Measurements from ENCODE around the gene PRKCZ.

PRKCZ gene

DNA sequence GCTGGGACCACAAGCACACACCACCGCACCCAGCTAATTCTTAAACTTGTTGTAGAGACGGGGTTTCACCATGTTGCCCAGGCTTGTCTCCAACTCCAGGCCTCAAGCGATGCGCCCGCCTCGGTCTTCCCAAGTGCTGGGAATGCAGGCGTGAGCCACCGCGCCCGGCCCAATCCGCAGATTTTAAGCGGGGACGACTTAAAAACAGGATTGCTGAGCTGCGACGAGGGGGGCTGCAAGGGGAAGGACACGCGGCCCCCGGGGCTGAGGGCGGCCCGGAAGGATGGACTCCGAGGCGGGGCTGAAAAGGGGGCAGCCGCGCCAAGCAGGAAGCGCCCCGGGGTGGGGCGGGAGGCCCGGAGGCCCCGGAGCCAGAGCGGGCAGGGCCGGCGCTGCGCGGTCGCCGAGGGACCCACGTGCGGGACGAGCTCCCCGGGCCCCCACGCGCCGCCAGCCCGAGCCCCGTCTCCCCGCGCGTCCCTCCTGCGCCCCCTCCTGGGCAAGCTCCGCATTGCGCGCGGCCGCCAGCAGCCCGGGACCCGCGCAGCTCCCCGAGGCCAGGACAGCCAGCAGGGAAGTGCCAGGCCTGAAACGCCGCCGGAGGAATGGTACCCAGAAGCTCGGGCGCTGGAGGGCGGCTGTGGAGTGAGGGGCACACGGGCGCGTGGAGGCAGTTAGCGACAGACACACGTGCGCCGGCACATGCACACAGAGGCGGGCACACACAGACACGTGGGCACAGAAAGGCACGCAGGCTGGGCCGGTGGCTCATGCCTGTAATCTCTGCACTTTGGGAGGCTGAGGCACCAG lies 5.5 kb upstream of the PRKCZ start:
- in situ Hi-C loops (cut with MboI; ENCODE audit: low sequenced_read_pairs), result no loop called here

- in situ Hi-C loops (cut with MboI; ENCODE audit: low sequenced_read_pairs), result no loop called here
Measured at GRCh38 chr1:2045468-2046173, 4.6 kb upstream of the PRKCZ start.

DNA sequence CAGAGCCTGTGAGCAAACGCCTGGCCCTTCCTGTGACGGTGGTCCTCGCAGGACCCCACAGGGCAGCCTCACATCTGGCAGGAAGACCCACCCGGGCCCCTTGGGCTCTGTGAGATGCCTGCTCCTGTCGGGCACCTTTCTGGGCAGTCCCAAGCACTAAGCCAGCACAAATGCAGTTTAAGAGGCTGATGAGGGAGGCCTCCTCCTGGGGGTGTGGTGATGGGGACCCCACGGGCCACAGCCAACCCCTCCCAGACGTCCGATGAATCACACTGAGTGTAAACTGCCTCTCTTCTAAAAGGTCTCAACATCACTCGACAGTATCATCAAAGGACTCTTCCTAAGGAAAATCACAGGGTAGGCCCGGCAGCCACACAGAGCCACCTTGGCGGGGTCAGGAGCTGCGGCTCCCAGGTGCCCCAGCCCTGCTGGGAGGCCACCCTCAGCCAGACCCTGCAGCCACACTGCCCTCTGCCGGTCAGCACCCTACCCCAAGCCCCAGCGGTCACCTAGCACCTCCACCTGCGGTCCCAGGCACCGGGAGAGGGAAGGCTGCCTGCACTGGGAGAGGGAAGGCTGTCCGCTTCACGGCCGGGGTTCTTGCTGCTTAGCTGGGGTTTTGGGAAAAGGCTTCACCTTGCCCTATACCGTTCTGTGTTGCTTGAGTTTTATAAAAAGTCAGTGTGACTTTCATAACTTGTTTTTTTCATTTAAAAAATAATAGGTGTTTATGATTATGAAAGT lies 3.9 kb upstream of the PRKCZ start:
- in situ Hi-C loops (cut with MboI; ENCODE audit: low sequenced_read_pairs), result no loop called here

GRCh38 chr1:2046953-2047748 lies 3.1 kb upstream of the PRKCZ start:
- in situ Hi-C loops (cut with MboI; ENCODE audit: low sequenced_read_pairs), result no loop called here

- in situ Hi-C loops (cut with MboI; ENCODE audit: low sequenced_read_pairs), result no loop called here
Measured at GRCh38 chr1:2047749-2048729, 2.2 kb upstream of the PRKCZ start.

GRCh38 chr1:2049225-2049717 lies 940 bp upstream of the PRKCZ start:
- in situ Hi-C loops (cut with MboI; ENCODE audit: low sequenced_read_pairs), result no loop called here

GRCh38 chr1:2050461-2050792 lies 216 bp downstream of the PRKCZ start:
- in situ Hi-C loops (cut with MboI; ENCODE audit: low sequenced_read_pairs), result no loop called here

DNA sequence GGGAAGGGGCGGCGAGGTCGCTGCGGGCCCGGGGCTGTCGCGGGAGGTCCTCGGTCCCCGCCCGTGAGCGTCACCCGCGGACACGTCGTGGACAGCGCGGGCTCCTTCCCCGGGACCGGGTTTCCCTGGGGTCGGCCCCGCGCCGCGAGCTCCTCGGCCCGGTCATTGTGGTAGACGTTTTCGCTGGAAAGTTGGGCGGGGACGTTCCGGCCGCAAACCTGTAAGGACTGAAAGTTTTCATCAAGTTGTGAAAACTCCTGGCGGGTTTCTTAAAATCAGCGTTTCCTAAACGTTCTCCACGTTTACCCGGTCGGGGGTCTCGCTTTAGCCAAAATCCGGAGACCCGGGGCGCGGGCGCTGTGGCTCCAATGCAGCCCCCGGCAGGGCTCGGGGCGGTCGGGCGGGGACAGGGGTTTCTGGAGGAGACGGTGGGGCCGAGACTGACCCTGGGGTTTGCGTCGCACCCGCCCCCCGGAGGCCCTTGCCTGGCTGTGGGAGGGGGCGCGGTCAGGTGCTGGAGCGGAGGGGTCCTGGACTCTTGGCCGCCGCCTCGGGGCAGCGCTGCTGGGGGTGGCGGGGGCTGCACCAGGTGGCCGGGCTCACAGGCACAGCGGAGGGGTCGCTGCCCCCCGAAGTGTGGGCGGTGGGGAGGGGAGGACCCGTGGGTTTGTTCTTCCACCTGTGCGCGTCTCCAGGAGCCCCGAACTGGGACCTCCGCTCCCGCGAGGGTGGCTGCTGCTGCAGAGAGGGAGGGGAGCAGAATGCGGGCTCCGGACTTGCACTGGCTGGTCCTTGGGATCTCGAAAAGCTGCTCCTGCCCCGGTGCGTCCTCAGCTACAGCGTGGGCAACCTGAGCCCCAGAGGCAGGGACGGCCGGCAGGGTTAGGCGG lies 827 bp downstream of the PRKCZ start:
- in situ Hi-C loops (cut with MboI; ENCODE audit: low sequenced_read_pairs), result no loop called here

GRCh38 chr1:2052054-2052679 lies 2.0 kb downstream of the PRKCZ start:
- in situ Hi-C loops (cut with MboI; ENCODE audit: low sequenced_read_pairs), result no loop called here

DNA sequence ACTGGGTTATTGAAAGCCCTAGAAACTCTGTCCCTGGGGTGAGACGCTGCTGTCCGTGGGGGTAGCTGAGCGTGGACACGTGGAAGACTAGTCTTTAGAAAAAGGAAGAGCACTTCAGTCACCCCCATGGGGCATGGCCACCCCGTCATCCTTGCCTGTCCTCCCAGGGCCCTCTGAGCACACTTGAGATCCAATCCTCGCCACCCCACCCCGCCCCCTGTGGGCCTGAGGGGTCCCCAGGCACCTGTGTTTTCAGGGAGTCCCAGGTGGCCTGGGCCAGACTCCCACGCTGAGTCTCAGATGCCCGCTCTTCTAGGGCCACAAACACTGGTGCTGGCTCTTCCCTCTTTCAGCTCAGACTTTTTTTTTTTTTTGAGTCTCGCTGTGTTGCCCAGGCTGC lies 2.5 kb downstream of the PRKCZ start:
- in situ Hi-C loops (cut with MboI; ENCODE audit: low sequenced_read_pairs), result no loop called here

DNA sequence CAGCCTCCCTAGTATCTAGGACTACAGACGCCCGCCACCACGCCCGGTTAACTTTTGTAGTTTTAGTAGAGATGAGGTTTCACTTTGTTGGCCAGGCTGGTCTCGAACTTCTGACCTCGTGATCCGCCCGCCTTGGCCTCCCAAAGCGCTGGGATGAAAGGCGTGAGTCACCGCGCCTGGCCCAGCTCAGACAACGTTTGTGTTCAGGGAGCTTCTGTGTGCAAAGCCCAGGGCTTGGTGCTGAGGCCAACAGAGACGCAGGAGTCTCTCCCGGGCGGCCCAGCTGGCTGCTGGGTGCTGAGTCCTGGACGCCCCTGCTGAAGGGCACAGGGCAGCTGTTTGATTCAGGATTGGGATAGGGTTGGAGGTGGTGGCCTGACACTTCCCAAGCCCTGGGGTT lies 3.0 kb downstream of the PRKCZ start:
- in situ Hi-C loops (cut with MboI; ENCODE audit: low sequenced_read_pairs), result no loop called here

DNA sequence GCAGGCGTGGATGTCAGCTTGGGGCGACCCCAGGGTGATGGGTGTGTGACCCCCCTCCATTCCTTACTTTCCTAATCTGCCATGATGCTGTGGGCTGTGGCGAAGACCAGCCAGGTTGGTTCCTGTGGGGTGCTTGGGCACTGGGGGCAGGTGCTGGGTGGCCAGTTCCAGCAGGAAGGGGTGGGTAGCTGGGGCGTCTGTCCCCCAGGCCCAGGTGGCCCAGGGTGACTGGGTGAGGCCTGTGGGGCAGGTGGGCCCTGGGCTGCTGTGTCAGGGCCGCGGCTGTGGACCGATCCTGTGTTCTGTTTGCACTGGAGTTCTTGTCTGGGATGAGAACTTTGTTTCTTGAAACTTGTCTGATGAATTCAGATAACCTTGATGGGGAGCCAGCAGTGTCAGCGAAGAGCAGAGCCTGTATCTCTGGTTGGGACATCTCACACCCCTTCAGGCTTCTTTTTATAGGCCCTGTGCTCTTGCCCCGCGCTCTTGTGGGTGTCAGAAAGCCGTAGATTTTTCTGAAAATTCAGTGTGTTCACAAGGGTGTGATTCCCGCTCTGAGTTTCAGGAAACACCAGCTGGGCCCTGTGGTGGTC lies 3.7 kb downstream of the PRKCZ start:
- in situ Hi-C loops (cut with MboI; ENCODE audit: low sequenced_read_pairs), result no loop called here

GRCh38 chr1:2054560-2054959 lies 4.3 kb downstream of the PRKCZ start:
- in situ Hi-C loops (cut with MboI; ENCODE audit: low sequenced_read_pairs), result no loop called here

- in situ Hi-C loops (cut with MboI; ENCODE audit: low sequenced_read_pairs), result no loop called here
Measured at GRCh38 chr1:2055911-2056575, 5.8 kb downstream of the PRKCZ start.

GRCh38 chr1:2056955-2057590 lies 6.9 kb downstream of the PRKCZ start:
- in situ Hi-C loops (cut with MboI; ENCODE audit: low sequenced_read_pairs), result no loop called here

- in situ Hi-C loops (cut with MboI; ENCODE audit: low sequenced_read_pairs), result no loop called here
Measured at GRCh38 chr1:2059290-2059953, 9.2 kb downstream of the PRKCZ start.
